ENCODE measurements around the gene FAM76B.

- TF ChIP-seq CTCF (IDR thresholded peaks at IDR 0.05 in 4 of 5, conservative IDR thresholded peaks at IDR 0.05 in 1 of 5) = no peak
- no peak for TF ChIP-seq POLR2A (IDR thresholded peaks at IDR 0.05)
Observed at GRCh38 chr11:95729462-95729861, 60.1 kb downstream of the FAM76B start.

All from gastrocnemius medialis (tissue), 4 donors.